HEK293 (cell line): ENCODE results near the gene CP.
"Not testable (repeated sequence)": the region's sequence is repeated elsewhere in the genome, so short reads cannot be mapped to it uniquely, and the experiment has no call there.

Experiments used
- CTCF ChIA-PET: fragments of 350-600 bp; formaldehyde crosslinking; extraction: SDS; loops from one replicate; lab custom pipeline; 2021; ENCODE audit warnings: antibody characterized with exemption; lab: Yijun Ruan, JAX
- POLR2A ChIA-PET: fragments of 300-600 bp; formaldehyde crosslinking; extraction: SDS; loops from one replicate; lab custom pipeline; 2020; ENCODE audit warnings: antibody characterized with exemption, inconsistent platforms; lab: Yijun Ruan, JAX
- H3K27ac ChIP-seq: fragments of 200-500 bp; sonication (Bioruptor generic); 2 replicates; pipeline ENCODE4 v1.5.1; 2014; ENCODE audit warnings: low read depth, low read length, control low read depth, inconsistent platforms; ENCODE audit errors: extremely low read depth
- H3K36me3 ChIP-seq, 2 experiments: fragments of 200-500 bp in 1 of 2; sonication (Bioruptor generic) in 1 of 2; 1 replicate in 1 of 2; 2 replicates in 1 of 2; pipeline ENCODE4 v1.5.1; 2014 to 2017; ENCODE audit warnings: inconsistent platforms in 2 of 2, low read length in 2 of 2; ENCODE audit not compliant: control insufficient read depth in 2 of 2, insufficient read depth in 1 of 2
- H3K4me1 ChIP-seq: fragments of 200-500 bp; sonication (Bioruptor generic); 2 replicates; pipeline ENCODE4 v1.5.1; 2014; ENCODE audit warnings: mild to moderate bottlenecking, low read length, inconsistent platforms; ENCODE audit not compliant: control insufficient read depth, insufficient read depth
- H3K4me3 ChIP-seq: 2 replicates; pipeline ENCODE4 v1.5.1; 2011; ENCODE audit warnings: low read depth, mild to moderate bottlenecking, control low read depth, low read length, moderate library complexity
- H3K9me3 ChIP-seq: fragments of 200-500 bp; sonication (Bioruptor generic); 2 replicates; pipeline ENCODE4 v1.5.1; 2014; ENCODE audit warnings: low read depth, low read length, inconsistent platforms; ENCODE audit not compliant: control insufficient read depth, insufficient read depth
- CTCF ChIP-seq: fragments of 450-650 bp; formaldehyde crosslinking; IDR thresholded peaks from 2 replicates; pipeline ENCODE4 v1.5.1; 2016; ENCODE audit warnings: missing biosample characterization, missing genetic modification characterization
- SCRT1 ChIP-seq: fragments of 450-650 bp; formaldehyde crosslinking; IDR thresholded peaks from 2 replicates; pipeline ENCODE4 v1.5.1; 2016; ENCODE audit warnings: missing biosample characterization, missing genetic modification characterization, borderline replicate concordance
- ZBTB17 ChIP-seq: fragments of 450-650 bp; formaldehyde crosslinking; IDR thresholded peaks from 2 replicates; pipeline ENCODE4 v1.5.1; 2016; ENCODE audit warnings: missing biosample characterization, missing genetic modification characterization
- ZBTB26 ChIP-seq: fragments of 450-650 bp; formaldehyde crosslinking; optimal IDR thresholded peaks from 2 replicates; pipeline ENCODE3; 2016; ENCODE audit warnings: missing biosample characterization, mild to moderate bottlenecking, missing genetic modification characterization
- ZBTB6 ChIP-seq: fragments of 450-650 bp; formaldehyde crosslinking; IDR thresholded peaks from 2 replicates; pipeline ENCODE4 v1.5.1; 2017; ENCODE audit warnings: missing biosample characterization, missing genetic modification characterization
- ZFP3 ChIP-seq: fragments of 450-650 bp; formaldehyde crosslinking; IDR thresholded peaks from 2 replicates; pipeline ENCODE4 v1.5.1; 2016; ENCODE audit warnings: low read depth, missing biosample characterization, missing genetic modification characterization
- ZNF10 ChIP-seq: fragments of 450-650 bp; formaldehyde crosslinking; IDR thresholded peaks from 2 replicates; pipeline ENCODE4 v1.5.1; 2017; ENCODE audit warnings: missing biosample characterization, missing genetic modification characterization
- ZNF121 ChIP-seq: fragments of 450-650 bp; formaldehyde crosslinking; IDR thresholded peaks from 2 replicates; pipeline ENCODE4 v1.5.1; 2016; ENCODE audit warnings: missing biosample characterization, missing genetic modification characterization
- ZNF274 ChIP-seq, 2 experiments: fragments of 200-500 bp in 1 of 2; fragments of 450-650 bp in 1 of 2; sonication (Bioruptor generic) in 1 of 2; formaldehyde crosslinking in 1 of 2; IDR thresholded peaks; 2 replicates each; pipeline versions ENCODE4 v1.5.1 to v1.6.1; 2014 to 2016; ENCODE audit warnings: borderline replicate concordance in 1 of 2, inconsistent platforms in 1 of 2, low read length in 1 of 2, missing biosample characterization in 1 of 2, missing genetic modification characterization in 1 of 2
- ZNF513 ChIP-seq: fragments of 450-650 bp; IDR thresholded peaks from 2 replicates; pipeline ENCODE4 v1.5.1; 2018; ENCODE audit warnings: missing biosample characterization, missing genetic modification characterization
- ZNF514 ChIP-seq: fragments of 450-650 bp; formaldehyde crosslinking; IDR thresholded peaks from 2 replicates; pipeline ENCODE4 v1.5.1; 2016; ENCODE audit warnings: missing biosample characterization, missing genetic modification characterization
- ZNF585B ChIP-seq: fragments of 450-650 bp; formaldehyde crosslinking; IDR thresholded peaks from 2 replicates; pipeline ENCODE4 v1.5.1; 2016; ENCODE audit warnings: missing biosample characterization, missing genetic modification characterization
- ZNF600 ChIP-seq: fragments of 450-650 bp; formaldehyde crosslinking; IDR thresholded peaks from 2 replicates; pipeline ENCODE4 v1.5.1; 2016; ENCODE audit warnings: missing biosample characterization, missing genetic modification characterization
- ZNF626 ChIP-seq: fragments of 450-650 bp; sonication (Bioruptor Pico); formaldehyde crosslinking; IDR thresholded peaks from 2 replicates; pipeline ENCODE4 v1.5.1; 2018; ENCODE audit warnings: missing biosample characterization, missing genetic modification characterization, inconsistent platforms
- ZNF677 ChIP-seq: fragments of 450-650 bp; IDR thresholded peaks from 2 replicates; pipeline ENCODE4 v1.5.0; 2018; ENCODE audit warnings: missing biosample characterization, mild to moderate bottlenecking, missing genetic modification characterization, moderate library complexity
- ZSCAN16 ChIP-seq: fragments of 450-650 bp; formaldehyde crosslinking; IDR thresholded peaks from 2 replicates; pipeline ENCODE4 v1.5.1; 2016; ENCODE audit warnings: missing biosample characterization, missing genetic modification characterization
- ZXDB ChIP-seq: fragments of 450-650 bp; formaldehyde crosslinking; IDR thresholded peaks from 2 replicates; pipeline ENCODE4 v1.5.1; 2016; ENCODE audit warnings: missing biosample characterization, missing genetic modification characterization

Gene CP

GRCh38 chr3:149224736-149225594, 3.3 kb upstream of the CP start:
- TF ChIP-seq ZXDB (tag by site-specific recombination) (no peak), ZBTB17 (tag by site-specific recombination) (peak; percentile 61; the same call in 1 of the 2 replicates), ZNF513 (tag by site-specific recombination) (no peak), ZFP3 (tag by site-specific recombination) (no peak), ZNF585B (tag by site-specific recombination) (no peak), ZNF600 (no peak)
- Histone ChIP-seq H3K27ac (no peak overlapping the region), H3K9me3 (no peaks in the 10 kb centered on the region), H3K4me3 (peak overlapping the region; percentile 14; the same call in 1 of the 2 replicates), H3K36me3 (no peaks in the 10 kb centered on the region), H3K4me1 (no peaks in the 10 kb centered on the region; the same call in 1 of the 2 replicates)
- CTCF ChIA-PET, result no interaction called here
- POLR2A ChIA-PET, result no interaction called here

GRCh38 chr3:149223461-149223820, 1.8 kb upstream of the CP start:
- no peaks in the 10 kb centered on the region for H3K9me3 ChIP-seq
- TF ChIP-seq ZSCAN16 (tag by site-specific recombination) (no peak), ZNF121 (no peak), ZNF514 (no peak), CTCF (no peak), SCRT1 (no peak), ZFP3 (tag by site-specific recombination) (no peak), ZNF274 (IDR thresholded peaks at IDR 0.05; ENCODE audit: low read length) (no peak), ZNF274 (tag by site-specific recombination; IDR thresholded peaks at IDR 0.05; ENCODE audit: borderline replicate concordance) (no peak), ZNF626 (tag by site-specific recombination) (no peak), ZNF10 (no peak), ZNF677 (tag by site-specific recombination) (no peak), ZBTB6 (tag by site-specific recombination) (no peak), ZBTB26 (no peak)
- H3K27ac ChIP-seq, result no peak overlapping the region
- H3K36me3 ChIP-seq, result no peaks in the 10 kb centered on the region
- H3K4me1 ChIP-seq, result no peaks in the 10 kb centered on the region; the same call in 1 of the 2 replicates
- POLR2A ChIA-PET, result no interaction called here
- H3K4me3 ChIP-seq, result no peak overlapping the region
- CTCF ChIA-PET, result interaction anchor here (0.6 to 1.3 kb wide), 2 partner anchors 22 to 104 kb away, joined by 3 read pairs; no protein-coding TSS in a partner anchor

- CTCF ChIA-PET, H3K36me3 ChIP-seq, H3K4me1 ChIP-seq, POLR2A ChIA-PET, H3K27ac ChIP-seq, H3K4me3 ChIP-seq, H3K9me3 ChIP-seq: not testable (repeated sequence)
These were observed 2.1 kb downstream of the CP start for GRCh38 chr3:149219380-149220121.
